T-helper 9 cell (primary cell): Measurements from ENCODE around the gene NIF3L1.
A peak's percentile ranks its signal among the peaks of the same experiment; 100 is the strongest.
"Not testable (repeated sequence)": the region's sequence is repeated elsewhere in the genome, so short reads cannot be mapped to it uniquely, and the experiment has no call there.

Experiments
- DNase-seq: peaks from one replicate; pipeline ENCODE4 v3.0.0-alpha.2; 2020

The NIF3L1 gene

DNA sequence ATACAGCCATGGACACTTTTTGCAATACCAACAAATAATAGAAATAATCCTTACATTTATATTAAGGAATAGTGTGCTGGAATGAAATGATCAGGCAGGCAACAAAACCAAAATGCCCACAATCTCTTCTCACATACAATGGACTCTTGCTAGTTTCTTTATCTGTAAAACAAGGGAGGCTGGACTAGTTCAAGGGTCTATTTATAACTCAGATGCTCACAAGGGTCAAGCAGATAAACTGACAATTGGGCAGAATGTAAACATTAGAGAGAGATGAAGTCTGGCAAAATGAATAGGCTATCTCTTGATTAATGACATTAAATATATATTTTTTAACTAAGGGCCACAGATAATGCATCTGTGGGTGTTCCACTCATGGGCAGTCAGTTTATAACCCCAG is 11.7 kb upstream of the NIF3L1 start:
- DNase-seq, result no peak

DNA sequence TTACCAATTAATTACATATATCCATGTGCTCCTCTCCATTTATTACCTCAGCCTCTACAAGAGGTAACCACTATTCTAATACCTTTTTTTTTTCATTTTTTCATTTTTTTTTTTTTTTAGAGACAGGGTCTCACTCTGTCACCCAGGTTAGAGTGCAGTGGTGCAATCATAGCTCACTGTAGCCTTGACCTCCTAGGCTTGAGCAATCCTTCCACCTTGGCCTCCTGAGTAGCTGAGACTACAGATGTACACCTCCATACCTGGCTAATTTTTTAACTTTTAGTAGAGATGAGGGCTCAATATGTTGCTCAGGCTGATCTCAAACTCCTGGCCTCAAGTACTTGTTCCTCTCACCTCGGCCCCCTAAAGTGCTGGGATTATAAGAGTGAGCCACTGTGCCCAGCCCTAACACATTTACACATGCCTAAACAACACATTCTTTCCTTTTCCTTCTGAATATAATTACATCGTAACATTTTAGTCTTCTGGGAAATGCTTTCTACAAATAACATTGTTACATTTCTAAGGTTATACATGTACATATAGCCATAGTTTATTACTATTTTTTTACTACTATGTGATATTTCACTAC is 10.8 kb upstream of the NIF3L1 start:
- no peak for DNase-seq

DNA sequence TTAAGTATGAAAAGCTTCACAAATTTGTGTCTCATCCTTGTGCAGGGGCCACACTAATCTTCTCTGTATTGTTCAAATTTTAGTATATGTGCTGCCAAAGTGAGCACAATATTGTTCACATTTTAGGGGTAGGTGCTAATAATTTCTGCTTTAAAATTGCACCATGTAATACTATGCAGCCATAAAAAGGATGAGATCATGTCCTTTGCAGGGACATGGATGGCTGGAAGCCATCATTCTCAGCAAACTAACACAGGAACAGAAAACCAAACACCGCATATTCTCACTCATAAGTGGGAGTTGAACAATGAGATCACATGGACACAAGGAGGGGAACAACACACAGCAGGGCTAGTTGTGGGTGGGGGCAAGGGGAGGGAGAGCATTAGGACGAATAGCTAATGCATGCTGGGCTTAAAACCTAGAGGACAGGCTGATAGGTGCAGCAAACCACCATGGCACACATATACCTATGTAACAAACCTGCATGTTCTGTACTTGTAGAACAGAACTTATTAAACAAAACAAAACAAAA is 7.4 kb upstream of the NIF3L1 start:
- DNase-seq, result not testable (repeated sequence)

DNA sequence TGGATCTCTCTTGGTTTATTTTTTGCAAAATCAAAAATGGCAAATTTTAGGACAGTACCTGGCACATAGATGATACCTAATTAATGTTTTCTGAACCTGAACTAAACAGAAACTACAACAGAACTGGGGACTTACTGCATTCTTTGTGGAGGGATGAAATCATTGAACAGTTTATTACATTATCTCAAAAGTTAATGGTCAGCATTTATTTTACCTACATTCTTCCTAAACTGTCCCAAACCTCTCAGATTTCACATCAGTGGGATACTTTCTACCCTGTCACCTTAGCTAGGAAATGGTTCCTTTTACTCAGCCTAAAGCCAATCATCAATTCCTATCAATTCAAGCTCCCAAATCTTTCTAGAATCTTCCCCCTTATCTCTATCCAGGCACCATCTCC is 10.3 kb downstream of the NIF3L1 start:
- DNase-seq, result no peak

DNA sequence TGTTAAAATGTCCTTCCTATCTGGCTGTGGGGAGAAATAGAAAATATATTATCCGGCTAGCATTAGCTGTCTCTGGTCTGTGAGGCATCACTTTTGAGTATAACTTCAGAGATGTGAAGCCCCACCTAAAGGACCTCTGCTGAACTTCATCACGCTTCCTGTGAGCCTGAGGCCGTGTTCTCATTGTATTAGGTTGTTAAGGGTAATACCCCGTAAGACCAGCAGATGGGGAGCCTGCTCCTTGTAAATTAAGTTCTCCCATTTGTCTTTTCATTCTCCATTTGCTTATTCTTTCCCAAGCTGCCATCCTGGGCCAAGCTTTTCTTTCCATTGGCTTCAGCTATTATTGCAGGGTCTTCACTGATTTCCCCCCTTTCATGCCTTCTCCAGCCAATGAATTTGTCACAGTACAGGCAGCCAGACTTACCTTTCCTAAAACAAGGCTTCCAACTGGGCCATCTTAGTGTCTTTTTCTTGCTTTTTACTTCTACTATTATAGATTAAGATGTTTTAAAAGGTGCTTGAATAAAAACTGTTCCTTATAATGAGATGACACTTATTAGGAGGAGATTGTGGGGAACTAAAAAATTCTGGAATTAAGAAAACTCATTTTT is 12.4 kb downstream of the NIF3L1 start:
- DNase-seq, result peak; percentile 50

DNA sequence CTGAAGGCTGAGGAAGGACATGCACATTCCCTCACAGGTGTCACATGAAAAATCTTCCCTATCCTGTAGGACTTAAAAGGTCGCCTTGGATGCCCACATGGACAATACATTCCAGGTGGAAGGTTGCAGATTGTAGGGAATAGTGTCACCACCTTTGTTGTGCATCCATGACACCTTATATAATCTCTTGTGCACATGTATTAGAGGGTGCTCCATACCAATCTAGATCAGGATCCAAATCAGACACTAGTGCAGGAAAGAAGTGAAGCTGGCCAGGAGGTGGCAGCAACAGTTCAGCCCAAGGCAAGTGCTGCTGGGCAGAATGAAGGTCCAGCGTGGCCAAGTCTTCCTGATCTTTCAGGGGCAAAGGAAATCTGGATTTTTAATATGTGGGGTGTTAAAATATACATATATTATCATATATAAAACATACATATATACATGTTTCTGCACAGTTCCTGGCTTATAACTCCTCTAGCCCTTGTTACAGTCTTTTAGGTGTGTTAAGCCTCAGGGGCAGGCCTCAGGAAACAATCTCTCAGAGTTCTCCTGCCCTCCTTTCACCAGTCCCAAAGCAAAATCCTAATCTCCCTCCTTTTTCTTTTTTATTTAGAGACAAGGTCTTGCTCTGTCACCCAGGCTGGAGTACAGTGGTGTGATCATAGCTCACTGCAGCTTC is 16.6 kb downstream of the NIF3L1 start:
- DNase-seq, result peak; percentile 16

DNA sequence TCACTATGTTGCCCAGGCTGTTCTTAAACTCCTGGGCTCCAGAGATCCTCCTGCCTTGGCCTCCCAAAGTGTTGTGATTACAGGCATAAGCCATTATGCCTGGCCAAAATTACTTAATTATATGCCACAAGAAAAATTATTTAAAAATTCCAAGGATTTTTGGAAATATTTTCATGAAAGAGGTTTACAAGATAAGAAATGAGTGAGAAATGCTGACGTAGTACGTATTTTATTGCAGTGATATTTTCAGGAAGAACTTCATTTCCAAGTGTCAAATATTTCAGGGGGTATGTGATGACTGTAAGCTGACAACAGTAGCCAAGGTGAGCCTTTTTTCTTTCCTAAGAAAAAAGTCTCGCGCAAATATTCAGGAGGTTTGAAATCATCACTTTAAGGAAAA is 20.8 kb downstream of the NIF3L1 start:
- DNase-seq, result no peak

DNA sequence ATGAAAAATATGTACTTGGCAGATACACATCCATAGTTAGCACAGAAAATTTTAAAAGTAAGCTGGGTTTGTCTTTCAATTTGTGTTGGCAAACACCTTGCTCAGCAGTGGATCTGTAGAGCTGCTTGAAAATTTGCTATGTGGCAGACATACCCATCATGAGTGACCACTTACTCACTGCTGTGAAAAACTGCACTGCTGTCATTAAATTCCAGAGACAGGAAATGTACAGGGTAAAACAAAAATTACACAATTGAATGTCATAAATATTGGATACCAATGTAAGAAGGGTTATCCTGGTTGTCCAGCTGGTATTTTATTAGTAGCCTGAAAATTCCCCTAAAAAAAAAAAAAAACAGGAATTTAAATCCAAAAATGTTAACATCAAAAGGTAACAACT is 24.5 kb downstream of the NIF3L1 start:
- DNase-seq, result no peak

DNA sequence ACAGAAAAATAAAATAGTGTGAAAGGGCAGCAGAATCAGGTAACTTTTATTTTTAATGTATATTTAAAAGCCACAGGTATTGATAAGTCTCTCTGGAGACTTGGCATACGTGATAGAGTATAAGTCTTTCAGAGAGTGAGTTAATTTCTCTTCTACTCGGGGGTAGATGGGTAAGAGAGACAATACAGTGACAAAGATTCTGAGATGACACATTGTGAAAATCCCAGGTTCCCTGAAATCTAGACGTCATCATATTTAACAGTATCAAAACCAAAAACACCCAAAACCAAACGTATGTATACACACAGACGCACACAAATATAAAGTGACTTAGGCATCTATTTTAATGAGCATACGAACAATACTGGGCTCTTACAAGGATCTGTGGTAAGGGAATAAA is 33.3 kb downstream of the NIF3L1 start:
- DNase-seq, result no peak

DNA sequence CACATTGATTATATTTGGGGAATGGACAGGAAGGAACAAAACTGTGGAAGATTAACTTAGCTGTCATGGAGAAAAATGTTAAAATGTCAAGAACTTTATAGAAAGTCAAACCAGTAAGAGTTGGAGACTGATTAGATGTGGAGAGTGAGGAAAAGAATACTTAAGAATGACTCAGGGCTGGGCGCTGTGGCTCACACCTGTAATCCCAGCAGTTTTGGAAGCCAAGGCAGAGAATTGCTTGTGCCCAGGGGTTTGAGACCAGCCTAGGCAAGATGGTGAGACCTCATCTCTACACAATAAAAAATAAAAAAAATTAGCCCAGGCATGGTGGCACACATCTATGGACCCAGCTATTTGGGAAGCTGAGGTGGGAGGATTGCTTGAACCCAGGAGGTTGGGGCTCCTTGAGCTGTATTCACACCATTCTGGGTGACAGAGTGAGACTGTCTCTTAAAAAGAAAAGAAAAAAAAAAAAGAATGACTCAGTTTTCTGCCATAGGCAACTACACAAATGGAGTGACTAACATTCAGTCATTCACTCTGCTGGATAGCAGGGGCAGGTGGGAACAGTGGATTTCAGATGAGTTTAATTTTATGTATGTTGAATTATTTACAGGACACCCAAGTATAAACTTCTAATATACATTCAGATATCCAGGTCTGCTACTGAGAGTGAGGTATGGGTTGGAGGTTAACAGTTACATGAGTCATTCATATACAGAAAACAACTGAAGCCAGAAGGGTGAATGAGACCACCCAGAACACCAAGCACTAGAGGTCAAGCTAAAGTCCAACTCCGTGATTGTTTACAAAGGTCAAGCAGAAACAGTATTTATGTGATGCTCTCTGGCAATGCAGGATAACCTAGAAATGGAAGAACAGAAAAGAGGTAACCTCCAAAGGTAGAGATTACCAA is 40.4 kb downstream of the NIF3L1 start:
- no peak for DNase-seq

DNA sequence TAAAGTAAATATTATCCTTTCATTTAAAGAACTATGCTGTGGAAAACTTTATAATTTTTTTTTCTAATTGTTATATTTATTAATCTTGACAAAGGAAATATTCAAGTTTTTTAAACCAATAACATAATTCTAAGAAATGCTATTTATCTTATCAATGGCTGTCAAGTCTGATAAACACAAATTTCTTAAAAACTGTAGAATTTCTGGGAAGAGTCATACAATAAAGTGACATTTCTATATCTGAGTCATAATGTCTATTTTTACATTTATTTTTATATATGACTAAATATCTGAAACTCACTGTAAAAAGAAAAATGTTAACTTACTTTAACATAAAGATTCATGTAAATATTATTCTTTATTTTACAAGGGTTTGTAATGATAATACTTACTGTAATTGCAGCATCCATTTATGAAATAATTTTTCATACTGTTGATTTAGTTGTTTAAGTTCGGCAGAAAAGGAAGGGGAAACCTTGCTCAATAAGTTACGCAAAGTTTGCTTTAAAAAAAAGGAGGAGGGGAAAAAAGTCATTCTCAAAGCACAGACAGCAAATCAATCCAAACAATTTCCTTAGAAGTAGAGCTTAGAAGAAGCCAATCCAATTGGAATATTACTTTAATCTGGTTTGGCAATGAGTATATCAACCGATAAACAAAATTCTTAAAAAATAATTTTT is 41.9 kb downstream of the NIF3L1 start:
- DNase-seq, result no peak

DNA sequence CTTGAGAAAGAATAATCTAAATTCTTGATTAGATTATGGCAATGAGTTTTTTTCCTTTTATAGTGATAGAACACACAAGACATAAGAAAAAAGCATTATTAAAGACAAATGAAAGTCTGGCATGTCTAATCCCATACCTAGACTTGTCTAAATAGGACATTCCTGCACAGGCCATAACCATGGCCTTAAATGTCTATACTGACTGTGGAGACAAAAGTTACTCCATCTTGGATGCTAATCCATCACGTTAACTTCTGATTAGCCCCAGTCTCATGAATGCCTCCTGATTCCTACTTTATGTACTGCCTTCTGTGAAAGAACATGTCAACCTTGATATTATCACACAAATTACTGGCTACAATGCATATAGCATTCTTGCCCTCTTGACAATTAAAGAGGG is 50.7 kb downstream of the NIF3L1 start:
- DNase-seq, result no peak

DNA sequence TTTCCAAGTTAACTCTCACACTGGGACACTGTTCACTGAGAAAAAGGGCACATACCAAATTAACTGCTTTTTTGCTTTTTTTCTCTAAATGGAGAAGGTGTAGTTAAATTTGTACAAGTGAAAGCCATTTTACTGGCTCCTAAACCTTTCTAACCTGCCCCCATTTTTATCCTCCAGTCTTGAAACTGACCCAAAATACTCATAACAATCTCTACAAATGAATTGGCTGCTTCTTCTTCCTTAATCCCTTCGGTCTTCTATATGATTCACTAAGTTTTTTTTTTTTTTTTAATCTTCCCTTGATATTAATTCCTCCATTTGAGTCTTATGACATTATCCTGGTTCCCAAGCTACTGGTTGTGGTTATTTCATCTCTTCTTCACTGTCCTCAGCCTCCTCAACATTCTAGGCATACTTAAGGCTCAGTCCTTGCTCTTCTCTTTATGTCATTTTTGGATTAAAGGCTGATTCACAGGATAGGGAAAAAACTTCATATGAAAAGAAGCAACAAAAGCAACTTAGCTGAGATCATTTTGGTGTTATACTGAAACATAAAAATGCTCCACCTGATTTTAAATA is 54.4 kb downstream of the NIF3L1 start:
- no peak for DNase-seq

DNA sequence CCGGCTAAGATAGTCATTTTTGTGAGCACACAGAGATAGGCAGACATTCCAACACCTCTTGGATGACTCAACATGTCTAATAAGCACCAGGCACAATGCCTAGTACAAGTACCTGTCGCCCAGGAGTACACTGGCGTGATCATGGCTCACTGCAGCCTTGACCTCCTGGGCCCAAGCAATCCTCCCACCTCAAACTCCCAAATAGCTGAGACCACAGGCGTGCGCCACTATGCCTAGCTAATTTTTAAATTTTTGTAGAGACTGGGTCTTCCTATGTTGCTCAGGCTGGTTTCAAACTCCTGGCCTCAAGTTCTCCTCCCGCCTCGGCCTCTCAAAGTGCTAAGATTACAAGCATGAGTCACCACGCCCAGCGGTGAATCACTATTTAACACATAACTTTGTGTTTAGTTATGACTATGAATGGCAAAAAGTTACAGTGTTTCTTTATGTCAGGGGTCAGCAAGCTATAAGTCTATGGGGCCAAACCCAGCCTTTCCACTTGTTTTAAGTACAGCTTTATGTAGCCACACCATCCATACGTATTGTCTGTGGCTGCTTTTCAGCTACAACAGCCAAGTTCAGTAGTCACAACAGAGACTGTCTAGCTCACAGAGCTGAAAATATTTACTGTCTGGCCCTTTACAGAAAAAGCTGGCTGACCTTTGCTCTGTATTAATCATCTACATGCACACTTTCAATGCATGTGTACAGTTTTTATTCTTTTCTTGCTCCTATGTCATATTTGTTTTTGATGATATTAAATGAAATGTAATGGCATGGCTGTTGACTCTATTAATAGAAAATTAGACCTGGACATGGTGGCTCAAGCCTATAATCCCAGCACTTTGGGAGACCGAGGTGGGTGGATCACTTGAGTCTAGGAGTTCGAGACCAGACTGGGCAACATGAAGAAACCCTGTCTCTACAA is 55.6 kb downstream of the NIF3L1 start:
- DNase-seq, result no peak

DNA sequence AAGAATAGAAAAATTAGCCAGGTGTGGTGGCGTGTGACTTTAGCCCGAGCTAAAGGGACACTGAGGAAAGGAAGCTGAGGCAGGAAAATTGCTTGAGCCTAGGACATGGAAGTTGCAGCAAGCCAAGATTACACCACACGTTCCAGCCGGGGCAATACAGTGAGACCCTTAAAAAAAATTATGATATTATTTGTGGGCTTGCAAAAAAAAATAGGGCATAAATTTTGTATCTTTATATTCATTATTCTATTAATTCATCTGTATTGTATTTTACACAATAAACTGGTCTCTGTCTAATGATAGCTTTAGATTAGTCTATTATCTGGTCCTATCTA is 56.2 kb downstream of the NIF3L1 start:
- DNase-seq, result no peak

DNA sequence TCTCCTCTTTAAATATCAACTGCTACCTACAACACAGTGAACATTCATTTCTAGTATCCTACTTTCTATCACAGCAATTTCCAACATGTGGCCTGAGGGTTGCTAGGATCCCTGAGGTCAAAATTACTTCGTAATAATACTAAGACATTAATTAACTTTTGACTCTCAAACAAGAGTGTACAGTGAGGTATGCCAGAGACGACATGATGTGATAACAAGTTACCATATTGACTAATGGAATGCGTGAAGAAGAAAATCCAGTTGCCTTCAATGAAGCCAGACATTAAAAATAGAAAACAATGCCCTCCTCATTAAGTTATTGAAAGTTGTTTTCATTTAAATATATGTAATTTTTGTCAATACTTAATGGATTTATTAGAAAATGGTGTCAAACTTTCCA is 61.2 kb downstream of the NIF3L1 start:
- DNase-seq, result no peak
